Tibial artery (tissue), 4 donors: ENCODE data around the gene FADS3.

Experiments used
- DNase-seq, 2 donors: peaks; one replicate each; pipeline ENCODE4 v3.0.0-alpha.2; 2019
- H3K27ac ChIP-seq, 2 donors: fragments of 200-600 bp; sonication (generic) in 1 of 2; 1 replicate in 1 of 2; 2 replicates in 1 of 2; pipeline ENCODE4 v1.5.1; 2018 to 2019; ENCODE audit warnings: mild to moderate bottlenecking in 1 of 2
- H3K27me3 ChIP-seq, 2 donors: fragments of 200-600 bp; sonication (generic) in 1 of 2; one replicate each; pipeline versions ENCODE4 v1.5.1 to v1.6.0; 2016 to 2019
- H3K36me3 ChIP-seq, 3 donors: fragments of 200-600 bp; sonication (generic) in 2 of 3; one replicate each; pipeline ENCODE4 v1.5.1; 2016 to 2019; ENCODE audit warnings: mild to moderate bottlenecking in 2 of 3
- H3K4me1 ChIP-seq, 4 donors: fragments of 200-600 bp; sonication (generic) in 2 of 4; 1 replicate in 3 of 4; 2 replicates in 1 of 4; pipeline ENCODE4 v1.5.1; 2016 to 2019
- H3K4me3 ChIP-seq, 2 donors: fragments of 200-600 bp; sonication (generic) in 1 of 2; 1 replicate in 1 of 2; 2 replicates in 1 of 2; pipeline ENCODE4 v1.5.1; 2018 to 2019; ENCODE audit warnings: mild to moderate bottlenecking in 2 of 2
- H3K9me3 ChIP-seq, 3 donors: fragments of 200-600 bp; sonication (generic) in 1 of 3; one replicate each; pipeline ENCODE4 v1.5.1; 2016 to 2019
- intact Hi-C: fragments of 100-400 bp; cut with DNase I; formaldehyde crosslinking; loops from one replicate; pipeline ENCODE4 v1.15.0; 2023; ENCODE audit warnings: low total_unique reads
- TF ChIP-seq, protein P1 (sequence below), 2 experiments: fragments of 200-600 bp in 1 of 2; fragments of 450-650 bp in 1 of 2; IDR thresholded peaks; one replicate each; pipeline ENCODE4 v1.5.1; 2017 to 2019; ENCODE audit warnings: antibody characterized with exemption in 2 of 2, mild to moderate bottlenecking in 1 of 2, moderate library complexity in 1 of 2

FADS3 gene, protein sequence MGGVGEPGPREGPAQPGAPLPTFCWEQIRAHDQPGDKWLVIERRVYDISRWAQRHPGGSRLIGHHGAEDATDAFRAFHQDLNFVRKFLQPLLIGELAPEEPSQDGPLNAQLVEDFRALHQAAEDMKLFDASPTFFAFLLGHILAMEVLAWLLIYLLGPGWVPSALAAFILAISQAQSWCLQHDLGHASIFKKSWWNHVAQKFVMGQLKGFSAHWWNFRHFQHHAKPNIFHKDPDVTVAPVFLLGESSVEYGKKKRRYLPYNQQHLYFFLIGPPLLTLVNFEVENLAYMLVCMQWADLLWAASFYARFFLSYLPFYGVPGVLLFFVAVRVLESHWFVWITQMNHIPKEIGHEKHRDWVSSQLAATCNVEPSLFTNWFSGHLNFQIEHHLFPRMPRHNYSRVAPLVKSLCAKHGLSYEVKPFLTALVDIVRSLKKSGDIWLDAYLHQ

GRCh38 chr11:61891331-61892084 is at the start of gene FADS3:
FADS3 (minus strand) TSS chr11:61891545; CDS start chr11:61891381, 164 bp downstream.
- no peaks in the 10 kb centered on the region for H3K36me3 ChIP-seq
- peak within 1 kb of the TSS; percentile 85 to 96 for H3K4me3 ChIP-seq
- TF ChIP-seq, protein P1, sequence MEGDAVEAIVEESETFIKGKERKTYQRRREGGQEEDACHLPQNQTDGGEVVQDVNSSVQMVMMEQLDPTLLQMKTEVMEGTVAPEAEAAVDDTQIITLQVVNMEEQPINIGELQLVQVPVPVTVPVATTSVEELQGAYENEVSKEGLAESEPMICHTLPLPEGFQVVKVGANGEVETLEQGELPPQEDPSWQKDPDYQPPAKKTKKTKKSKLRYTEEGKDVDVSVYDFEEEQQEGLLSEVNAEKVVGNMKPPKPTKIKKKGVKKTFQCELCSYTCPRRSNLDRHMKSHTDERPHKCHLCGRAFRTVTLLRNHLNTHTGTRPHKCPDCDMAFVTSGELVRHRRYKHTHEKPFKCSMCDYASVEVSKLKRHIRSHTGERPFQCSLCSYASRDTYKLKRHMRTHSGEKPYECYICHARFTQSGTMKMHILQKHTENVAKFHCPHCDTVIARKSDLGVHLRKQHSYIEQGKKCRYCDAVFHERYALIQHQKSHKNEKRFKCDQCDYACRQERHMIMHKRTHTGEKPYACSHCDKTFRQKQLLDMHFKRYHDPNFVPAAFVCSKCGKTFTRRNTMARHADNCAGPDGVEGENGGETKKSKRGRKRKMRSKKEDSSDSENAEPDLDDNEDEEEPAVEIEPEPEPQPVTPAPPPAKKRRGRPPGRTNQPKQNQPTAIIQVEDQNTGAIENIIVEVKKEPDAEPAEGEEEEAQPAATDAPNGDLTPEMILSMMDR (IDR thresholded peaks at IDR 0.05): no peak
- H3K27me3 ChIP-seq: no peaks in the 10 kb centered on the region
- peak within 1 kb of the TSS; percentile 87 to 92 for H3K27ac ChIP-seq
- no peaks in the 10 kb centered on the region for H3K9me3 ChIP-seq
- DNase-seq: peak; percentile 88 to 96
- intact Hi-C loops: loop anchor here (5.0 kb wide), 1 partner anchor 76 kb away; the partner anchor contains the start of gene FTH1
- peaks cover 0 to 56% (median 47%) of the 10 kb centered on the region in 4 donors for H3K4me1 ChIP-seq

DNA sequence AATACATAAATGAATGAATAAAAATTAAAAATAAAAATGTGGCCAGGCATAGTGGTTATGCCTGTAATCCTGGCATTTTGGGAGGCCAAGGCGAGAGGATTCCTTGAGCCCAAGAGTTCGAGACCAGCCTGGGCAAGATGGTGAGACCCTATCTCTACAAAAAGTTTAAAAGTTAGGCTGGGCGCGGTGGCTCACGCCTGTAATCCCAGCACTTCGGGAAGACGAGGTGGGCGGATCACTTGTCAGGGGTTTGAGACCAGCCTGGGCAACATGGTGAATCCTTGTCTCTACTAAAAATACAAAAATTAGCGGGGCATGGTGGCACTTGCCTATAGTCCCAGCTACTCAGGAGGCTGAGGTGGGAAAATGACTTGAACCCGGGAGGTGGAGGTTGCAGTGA is 49.1 kb upstream of the FADS3 start:
- DNase-seq: no peak
- peaks cover 0 to 19% (median 0%) of the 10 kb centered on the region in 3 donors for H3K9me3 ChIP-seq

DNA sequence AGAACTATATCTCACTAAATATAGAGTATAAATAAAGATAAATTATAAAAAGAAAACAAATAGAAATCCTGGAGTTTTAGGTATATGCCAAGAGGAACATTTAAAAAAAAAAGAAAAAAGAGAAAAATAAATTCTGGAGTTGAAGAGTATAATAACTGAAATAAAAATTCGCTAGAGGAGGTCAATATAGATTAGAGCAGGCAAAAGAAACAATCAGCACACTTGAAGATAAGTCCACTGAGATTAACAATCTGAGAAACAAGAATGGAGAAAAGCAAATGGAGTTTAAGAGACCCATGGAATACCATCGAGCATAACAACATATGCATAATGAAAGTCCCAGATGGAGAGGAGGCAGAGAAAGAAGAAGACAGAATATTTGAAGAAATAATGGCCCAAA is 44.5 kb upstream of the FADS3 start:
- DNase-seq: no peak
- H3K36me3 ChIP-seq: no peaks in the 10 kb centered on the region
- TF ChIP-seq, protein P1 (IDR thresholded peaks at IDR 0.05): no peak
- no peaks in the 10 kb centered on the region for H3K4me1 ChIP-seq
- no peaks in the 10 kb centered on the region for H3K27me3 ChIP-seq
- no peak overlapping the region for H3K27ac ChIP-seq
- H3K9me3 ChIP-seq: peaks cover 0 to 22% (median 0%) of the 10 kb centered on the region in 3 donors
- intact Hi-C loops: no loop called here
- no peak overlapping the region for H3K4me3 ChIP-seq

More for the DNA sequence above, 49.1 kb upstream of the FADS3 start:
- Histone ChIP-seq H3K27me3 (no peaks in the 10 kb centered on the region), H3K4me1 (no peaks in the 10 kb centered on the region), H3K4me3 (no peak overlapping the region), H3K36me3 (no peaks in the 10 kb centered on the region), H3K27ac (no peak overlapping the region)
- intact Hi-C loops: no loop called here
- TF ChIP-seq, protein P1 (IDR thresholded peaks at IDR 0.05): no peak

DNA sequence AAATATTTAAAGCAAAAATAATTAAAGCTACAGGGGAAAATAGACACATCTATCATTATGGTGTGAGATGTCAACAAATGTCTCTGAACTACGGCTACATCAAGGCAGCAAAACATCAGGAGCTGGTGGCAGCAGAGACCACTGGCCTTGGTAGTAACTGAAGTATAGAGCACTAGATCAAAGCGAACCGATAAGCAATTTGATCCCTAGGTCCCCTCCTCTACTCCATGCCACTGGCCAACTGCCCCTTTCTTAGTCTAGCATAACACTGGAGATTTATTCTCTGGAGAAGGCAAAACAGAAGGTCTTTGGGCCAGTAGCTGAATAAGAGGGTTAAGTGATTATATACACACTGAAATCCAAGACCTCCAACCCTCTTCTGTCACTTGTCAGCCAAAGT is 39.6 kb upstream of the FADS3 start:
- no peak overlapping the region for H3K27ac ChIP-seq
- no peaks in the 10 kb centered on the region for H3K27me3 ChIP-seq
- H3K9me3 ChIP-seq: peaks cover 0 to 8% (median 0%) of the 10 kb centered on the region in 3 donors
- no peaks in the 10 kb centered on the region for H3K36me3 ChIP-seq
- H3K4me3 ChIP-seq: no peak overlapping the region
- no peaks in the 10 kb centered on the region for H3K4me1 ChIP-seq
- intact Hi-C loops: no loop called here
- TF ChIP-seq, protein P1 (IDR thresholded peaks at IDR 0.05): no peak
- DNase-seq: no peak

DNA sequence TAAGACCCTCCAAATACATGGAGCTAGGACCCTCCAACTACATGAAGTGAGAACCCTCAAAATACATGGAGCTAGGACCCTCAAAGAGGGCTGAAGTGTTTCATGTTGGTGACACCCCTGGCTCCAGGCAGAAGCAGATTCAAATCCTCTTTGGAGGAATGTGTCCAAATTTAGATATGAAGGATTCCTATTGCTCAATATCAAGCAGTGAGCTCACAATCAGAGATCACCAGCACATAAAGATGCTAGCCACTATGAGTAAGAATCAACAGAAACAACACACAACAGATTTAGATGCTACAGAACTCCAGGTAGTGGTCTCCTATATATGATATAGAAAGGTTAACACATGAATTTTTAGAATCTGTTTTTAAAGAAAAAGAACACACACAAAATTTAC is 37.3 kb upstream of the FADS3 start:
- TF ChIP-seq, protein P1 (IDR thresholded peaks at IDR 0.05): no peak
- Histone ChIP-seq H3K36me3 (no peaks in the 10 kb centered on the region), H3K27ac (no peak overlapping the region), H3K4me3 (no peak overlapping the region), H3K4me1 (peaks cover 0 to 4% (median 2%) of the 10 kb centered on the region in 4 donors), H3K27me3 (no peaks in the 10 kb centered on the region), H3K9me3 (peaks cover 0 to 3% (median 0%) of the 10 kb centered on the region in 3 donors)
- intact Hi-C loops: no loop called here
- DNase-seq: no peak
